PC-3 (cell line): ENCODE measurements around the gene GLS2. TPM values are rescaled to one million over a fixed set of nuclear protein-coding genes. Genes with fewer than 3 reads are reported as not detected.

ENCODE experiments used
- ATAC-seq: fragments of 200-7000 bp; cut with Tn5 transposase; 2 replicates; pipeline ENCODE4 v1.9.1; 2020; ENCODE audit warnings: mild to moderate bottlenecking, moderate library complexity
- BruUV-seq: library from RNA; stranded (reverse); fragments of 400-500 nt; replicated peaks from 2 replicates; lab custom pipeline; 2021; lab: Mats Ljungman, UMichigan
- CTCF ChIA-PET: fragments of 300-600 bp; sonication (Branson Sonifier 250); formaldehyde crosslinking; loops from one replicate; lab custom pipeline; 2022; ENCODE audit warnings: antibody characterized with exemption; lab: Charles Lee
- POLR2A ChIA-PET: fragments of 300-600 bp; sonication (Branson Sonifier 250); formaldehyde crosslinking; loops from one replicate; lab custom pipeline; 2022; ENCODE audit warnings: antibody characterized with exemption; ENCODE audit not compliant: unreplicated experiment; lab: Charles Lee
- DNase-seq: peaks from one replicate; pipeline ENCODE4 v3.0.0-alpha.2; 2015
- H2AFZ ChIP-seq: fragments of 300-600 bp; sonication (generic); 2 replicates; pipeline ENCODE4 v1.6.0; 2016; ENCODE audit warnings: antibody characterized with exemption, low read length
- H3F3A ChIP-seq: fragments of 300-600 bp; sonication (generic); one replicate; pipeline ENCODE4 v1.6.0; 2017; ENCODE audit warnings: antibody characterized with exemption, low read length, control low read depth, mild to moderate bottlenecking; ENCODE audit not compliant: unreplicated experiment
- H3K27ac ChIP-seq: fragments of 300-600 bp; sonication (generic); 2 replicates; pipeline ENCODE4 v1.5.1; 2016; ENCODE audit warnings: mild to moderate bottlenecking, low read length
- H3K27me3 ChIP-seq: fragments of 300-600 bp; sonication (generic); 2 replicates; pipeline ENCODE4 v1.6.1; 2016; ENCODE audit warnings: low read length, mixed read lengths
- H3K36me3 ChIP-seq: fragments of 300-600 bp; sonication (generic); 2 replicates; pipeline ENCODE4 v1.6.1; 2016; ENCODE audit warnings: low read depth, mixed run types, low read length, mixed read lengths
- H3K4me1 ChIP-seq: fragments of 300-600 bp; sonication (generic); 2 replicates; pipeline ENCODE4 v1.5.1; 2016; ENCODE audit warnings: low read length; ENCODE audit not compliant: insufficient read depth
- H3K4me2 ChIP-seq: fragments of 300-600 bp; sonication (generic); 2 replicates; pipeline ENCODE4 v1.6.0; 2016; ENCODE audit warnings: low read length
- H3K4me3 ChIP-seq: fragments of 300-600 bp; sonication (generic); 2 replicates; pipeline ENCODE4 v1.5.1; 2016; ENCODE audit warnings: mild to moderate bottlenecking, low read length, mixed read lengths
- H3K79me2 ChIP-seq: fragments of 300-600 bp; sonication (generic); 2 replicates; pipeline ENCODE4 v1.6.1; 2017; ENCODE audit warnings: low read length, mixed read lengths
- H3K9ac ChIP-seq: fragments of 300-600 bp; sonication (generic); 2 replicates; pipeline ENCODE4 v1.6.0; 2016; ENCODE audit warnings: mild to moderate bottlenecking, low read length
- H3K9me2 ChIP-seq: fragments of 300-600 bp; sonication (generic); replicated peaks from 2 replicates; pipeline ENCODE4 v1.6.1; 2016; ENCODE audit warnings: mixed run types, low read length, mixed read lengths
- H3K9me3 ChIP-seq: fragments of 300-600 bp; sonication (generic); 2 replicates; pipeline ENCODE4 v1.6.1; 2016; ENCODE audit warnings: low read length, mixed read lengths
- H4K20me1 ChIP-seq: fragments of 300-600 bp; sonication (generic); 2 replicates; pipeline ENCODE4 v1.6.1; 2016; ENCODE audit warnings: low read length, mixed read lengths
- CTCF ChIP-seq: fragments of 300-600 bp; sonication (generic); conservative IDR thresholded peaks from 2 replicates; pipeline ENCODE4 v1.5.1; 2017; ENCODE audit warnings: antibody characterized with exemption, low read depth, mild to moderate bottlenecking, low read length
- EZH2 ChIP-seq: fragments of 300-600 bp; sonication (generic); IDR thresholded peaks from one replicate; pipeline ENCODE4 v1.6.1; 2017; ENCODE audit warnings: antibody characterized with exemption, mild to moderate bottlenecking, low read length; ENCODE audit not compliant: unreplicated experiment
- EZH2phosphoT487 ChIP-seq: fragments of 300-600 bp; sonication (generic); IDR thresholded peaks from 2 replicates; pipeline ENCODE4 v1.6.1; 2018; ENCODE audit warnings: mild to moderate bottlenecking, antibody characterized with exemption, low read length, borderline replicate concordance
- intact Hi-C: fragments of 100-400 bp; cut with micrococcal nuclease; formaldehyde crosslinking; loops from 2 replicates; pipeline ENCODE4 v1.9.0; 2023
- total RNA-seq: library from RNA; depleted of rRNA; stranded (reverse); fragments of >200 nt; gene quantifications from 2 replicates; pipeline ENCODE4 v1.2.3, GENCODE V29; 2014

GLS2 gene
- total RNA-seq, 1 experiment from 2014 or later, result 4.0 TPM

- DNase-seq (no peak), ATAC-seq (no peak)
- TF ChIP-seq CTCF (no peak), EZH2phosphoT487 (no peak), EZH2 (no peak)
- Histone ChIP-seq H3K9me3 (no peaks in the 10 kb centered on the region), H4K20me1 (no peaks in the 10 kb centered on the region), H3K27me3 (no peaks in the 10 kb centered on the region), H3K4me3 (no peak overlapping the region), H3K36me3 (peaks cover 3% of the 10 kb centered on the region; the same call in 1 of the 2 replicates), H3K4me2 (no peak overlapping the region), H3K79me2 (peaks cover 22% of the 10 kb centered on the region), H2AFZ (no peak overlapping the region), H3K27ac (no peak overlapping the region), H3K9me2 (no peaks in the 10 kb centered on the region), H3F3A (no peaks in the 10 kb centered on the region), H3K4me1 (no peaks in the 10 kb centered on the region), H3K9ac (no peak overlapping the region)
- intact Hi-C loops, result no loop called here
- POLR2A ChIA-PET, result no interaction called here
- CTCF ChIA-PET, result no interaction called here
- no TSS peak for BruUV-seq
Observed at GRCh38 chr12:56434828-56435227, 53.1 kb downstream of the GLS2 start.

GRCh38 chr12:56431850-56432249 is 56.1 kb downstream of the GLS2 start:
- Histone ChIP-seq H3K9me3 (no peaks in the 10 kb centered on the region), H3F3A (no peaks in the 10 kb centered on the region), H3K4me1 (no peaks in the 10 kb centered on the region), H4K20me1 (no peaks in the 10 kb centered on the region), H3K9ac (no peak overlapping the region), H3K36me3 (peaks cover 14% of the 10 kb centered on the region; the same call in 1 of the 2 replicates), H3K4me2 (no peak overlapping the region), H3K27ac (no peak overlapping the region), H3K79me2 (peaks cover 6% of the 10 kb centered on the region), H3K4me3 (no peak overlapping the region), H3K9me2 (no peaks in the 10 kb centered on the region), H2AFZ (no peak overlapping the region), H3K27me3 (no peaks in the 10 kb centered on the region)
- ATAC-seq (no peak), DNase-seq (no peak)
- intact Hi-C loops, result no loop called here
- TF ChIP-seq CTCF, result no peak
- ChIA-PET CTCF (no interaction called here), POLR2A (no interaction called here)
- BruUV-seq, result no TSS peak

GRCh38 chr12:56431288-56431687 is 56.7 kb downstream of the GLS2 start:
- ATAC-seq (no peak), DNase-seq (no peak)
- no peak overlapping the region for H2AFZ ChIP-seq
- H3K4me3 ChIP-seq, result no peak overlapping the region
- H3K9me2 ChIP-seq, result no peaks in the 10 kb centered on the region
- H3K4me2 ChIP-seq, result no peak overlapping the region
- no peaks in the 10 kb centered on the region for H3K4me1 ChIP-seq
- no peak for TF ChIP-seq EZH2
- no peak for TF ChIP-seq EZH2phosphoT487
- TF ChIP-seq CTCF, result no peak
- H3K9ac ChIP-seq, result no peak overlapping the region
- no TSS peak for BruUV-seq
- intact Hi-C loops, result no loop called here
- H3K9me3 ChIP-seq, result no peaks in the 10 kb centered on the region
- H3K27me3 ChIP-seq, result no peaks in the 10 kb centered on the region
- H4K20me1 ChIP-seq, result no peaks in the 10 kb centered on the region
- POLR2A ChIA-PET, result no interaction called here
- no peak overlapping the region for H3K27ac ChIP-seq
- CTCF ChIA-PET, result no interaction called here
- no peaks in the 10 kb centered on the region for H3K79me2 ChIP-seq
- H3K36me3 ChIP-seq, result peaks cover 14% of the 10 kb centered on the region; the same call in 1 of the 2 replicates
- H3F3A ChIP-seq, result no peaks in the 10 kb centered on the region
